Right lobe of liver (tissue), 6 donors: ENCODE results near the gene PXMP4. TPM values are rescaled to one million over a fixed set of nuclear protein-coding genes. Genes with fewer than 3 reads are reported as not detected.

Source experiments
- ATAC-seq, 4 donors: fragments of 200-7000 bp; cut with Tn5 transposase; one replicate each; pipeline ENCODE4 v1.9.1; 2020; ENCODE audit warnings: mild to moderate bottlenecking in 4 of 4, moderate library complexity in 4 of 4
- DNase-seq, 3 donors: peaks; one replicate each; pipeline ENCODE4 v3.0.0-alpha.2; 2020
- H3K27ac ChIP-seq, 3 donors: fragments of 200-600 bp; one replicate each; pipeline ENCODE4 v1.8.0; 2022
- H3K27me3 ChIP-seq, 2 donors: fragments of 200-600 bp; one replicate each; pipeline ENCODE4 v1.8.0; 2022
- H3K36me3 ChIP-seq, 4 donors: fragments of 200-600 bp; sonication (generic) in 1 of 4; one replicate each; pipeline versions ENCODE4 v1.5.1 to v1.8.0; 2017 to 2022; ENCODE audit warnings: control low read depth in 1 of 4
- H3K4me1 ChIP-seq, 4 donors: fragments of 200-600 bp; sonication (generic) in 1 of 4; one replicate each; pipeline versions ENCODE4 v1.5.1 to v1.8.0; 2017 to 2022; ENCODE audit warnings: control low read depth in 1 of 4
- H3K4me3 ChIP-seq, 3 donors: fragments of 200-600 bp; one replicate each; pipeline ENCODE4 v1.8.0; 2022
- H3K9me3 ChIP-seq, 4 donors: fragments of 200-600 bp; sonication (generic) in 1 of 4; one replicate each; pipeline versions ENCODE4 v1.5.1 to v1.8.0; 2017 to 2022; ENCODE audit warnings: control low read depth in 1 of 4
- POLR2A ChIP-seq: fragments of 450-650 bp; IDR thresholded peaks from one replicate; pipeline ENCODE4 v1.6.1; 2017; ENCODE audit warnings: antibody characterized with exemption, mild to moderate bottlenecking
- WGBS: methylation state at CpG from one replicate; pipeline ENCODE4 v1.1.6; 2018; ENCODE audit warnings: low coverage, low lambda C conversion rate; ENCODE audit not compliant: insufficient coverage; ENCODE audit errors: missing lambda C conversion rate; 5-methylcytosine and 5-hydroxymethylcytosine counted together
- intact Hi-C, 2 donors: fragments of 100-400 bp; cut with DNase I; formaldehyde crosslinking; loops; one replicate each; pipeline versions ENCODE4 v1.11.2 to v1.14.1; 2022
- total RNA-seq, 6 experiments: library from RNA; depleted of rRNA in 2 of 6; stranded (reverse); fragments of >200 nt in 2 of 6; fragmentation: NEBNext Ultra II Directional in 3 of 6; extraction: Animal tissue kit (Norgen Biotek cat#: 25700) in 3 of 6; gene quantifications; one replicate each; pipeline versions ENCODE4 v1.1.0 to v1.2.4, GENCODE V29; 2016 to 2023
- TF ChIP-seq, protein P1 (sequence below), 4 donors: fragments of 200-600 bp in 3 of 4; fragments of 450-650 bp in 1 of 4; IDR thresholded peaks; one replicate each; pipeline versions ENCODE4 v1.5.1 to v1.8.0; 2016 to 2022; ENCODE audit warnings: antibody characterized with exemption in 4 of 4, mild to moderate bottlenecking in 2 of 4
- donor health status: DM: no; HTN: yes; CAD: no.
- donor health status: DM: no; HTN: no; CAD: no.
- donor health status: DM: no; HTN: no; CAD: no.
- donor health status: DM: no; HTN: yes; CAD: no.
- donor health status: DM: no; HTN: yes; CAD: no.

Gene PXMP4
- total RNA-seq, 6 experiments from 2014 or later = 5.5 to 17.8 (median 12.9) TPM

DNA sequence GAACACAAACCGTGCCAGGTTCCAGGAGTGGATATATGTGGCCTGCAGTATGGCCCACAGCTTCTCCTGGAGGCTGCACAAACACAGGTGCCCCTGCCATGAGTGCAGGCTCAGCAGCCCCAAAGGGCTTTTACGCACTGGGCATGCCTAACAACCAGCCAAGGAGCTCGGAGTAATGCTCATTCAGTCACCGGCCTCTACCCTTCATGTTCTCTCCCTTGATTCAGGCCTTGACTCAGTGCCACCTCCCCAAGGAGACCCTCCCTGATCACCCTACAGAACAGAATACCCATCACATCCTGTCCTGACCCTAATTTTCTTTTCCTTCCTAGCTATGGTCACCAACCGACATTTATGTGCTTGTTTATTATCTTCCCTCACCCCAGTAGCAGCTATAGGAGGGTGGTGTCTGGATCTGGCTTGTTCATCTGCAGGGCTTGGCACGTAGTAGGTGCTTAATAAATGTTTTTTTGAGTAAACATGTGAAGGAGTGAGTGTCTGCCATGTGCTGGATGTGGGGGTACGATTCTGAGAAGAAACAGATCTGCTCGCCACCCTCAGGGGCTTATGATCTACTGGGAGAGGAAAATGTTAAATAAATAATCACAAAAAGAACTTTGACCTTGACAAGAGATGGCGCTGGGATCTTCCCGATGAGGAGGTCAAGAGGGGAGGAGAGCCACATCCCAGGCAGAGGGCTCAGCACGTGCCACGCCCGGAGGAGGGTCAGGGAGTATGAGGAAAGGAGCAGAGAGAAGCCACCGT, 9.2 kb downstream of the PXMP4 start:
- Histone ChIP-seq H3K9me3 (no peaks in the 10 kb centered on the region), H3K27me3 (no peaks in the 10 kb centered on the region), H3K4me1 (no peaks in the 10 kb centered on the region), H3K4me3 (no peak overlapping the region), H3K36me3 (peaks cover 0 to 37% (median 13%) of the 10 kb centered on the region in 4 donors), H3K27ac (no peak overlapping the region)
- intact Hi-C loops = no loop called here
- ATAC-seq = peak in 3 of 4 donors; percentile 29 to 55 (median 41)
- TF ChIP-seq, protein P1, sequence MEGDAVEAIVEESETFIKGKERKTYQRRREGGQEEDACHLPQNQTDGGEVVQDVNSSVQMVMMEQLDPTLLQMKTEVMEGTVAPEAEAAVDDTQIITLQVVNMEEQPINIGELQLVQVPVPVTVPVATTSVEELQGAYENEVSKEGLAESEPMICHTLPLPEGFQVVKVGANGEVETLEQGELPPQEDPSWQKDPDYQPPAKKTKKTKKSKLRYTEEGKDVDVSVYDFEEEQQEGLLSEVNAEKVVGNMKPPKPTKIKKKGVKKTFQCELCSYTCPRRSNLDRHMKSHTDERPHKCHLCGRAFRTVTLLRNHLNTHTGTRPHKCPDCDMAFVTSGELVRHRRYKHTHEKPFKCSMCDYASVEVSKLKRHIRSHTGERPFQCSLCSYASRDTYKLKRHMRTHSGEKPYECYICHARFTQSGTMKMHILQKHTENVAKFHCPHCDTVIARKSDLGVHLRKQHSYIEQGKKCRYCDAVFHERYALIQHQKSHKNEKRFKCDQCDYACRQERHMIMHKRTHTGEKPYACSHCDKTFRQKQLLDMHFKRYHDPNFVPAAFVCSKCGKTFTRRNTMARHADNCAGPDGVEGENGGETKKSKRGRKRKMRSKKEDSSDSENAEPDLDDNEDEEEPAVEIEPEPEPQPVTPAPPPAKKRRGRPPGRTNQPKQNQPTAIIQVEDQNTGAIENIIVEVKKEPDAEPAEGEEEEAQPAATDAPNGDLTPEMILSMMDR (IDR thresholded peaks at IDR 0.05) = no peak
- TF ChIP-seq POLR2A = no peak
- 45% methylated on average over 12 of the region's 14 CpGs for WGBS
- DNase-seq = no peak

DNA sequence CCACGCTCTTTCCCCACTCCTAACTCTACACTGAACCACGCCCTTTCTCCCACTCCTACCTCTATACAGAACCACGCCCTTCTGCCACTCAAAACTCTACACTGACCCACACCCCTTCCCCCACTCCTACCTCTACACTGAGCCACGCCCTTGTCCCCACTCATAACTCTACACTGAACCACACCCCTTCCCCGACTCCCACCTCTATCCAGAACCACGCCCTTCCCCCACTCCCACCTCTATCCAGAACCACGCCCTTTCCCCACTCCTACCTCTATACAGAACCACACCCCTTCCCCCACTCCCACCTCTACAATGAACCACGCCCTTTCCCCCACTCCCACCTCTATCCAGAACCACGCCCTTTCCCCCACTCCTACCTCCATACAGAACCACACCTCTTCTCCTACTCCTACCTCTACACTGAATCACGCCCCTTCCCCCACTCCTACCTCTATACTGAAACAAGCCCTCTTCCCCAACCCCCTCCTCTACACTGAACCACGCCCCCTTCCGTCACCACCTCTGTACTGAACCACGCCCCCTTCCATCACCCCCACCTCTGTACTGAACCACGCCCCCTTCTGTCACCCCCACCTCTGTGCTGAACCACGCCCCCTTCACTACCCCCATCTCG, 10.1 kb downstream of the PXMP4 start:
- intact Hi-C loops = no loop called here
- H3K36me3 ChIP-seq = peaks cover 0 to 37% (median 13%) of the 10 kb centered on the region in 4 donors
- no peak for DNase-seq
- no peaks in the 10 kb centered on the region for H3K4me1 ChIP-seq
- WGBS = 87% methylated on average over 16 of the region's 16 CpGs
- H3K27me3 ChIP-seq = no peaks in the 10 kb centered on the region
- no peak for ATAC-seq
- H3K27ac ChIP-seq = no peak overlapping the region
- no peak overlapping the region for H3K4me3 ChIP-seq
- no peak for TF ChIP-seq POLR2A
- TF ChIP-seq, protein P1 (IDR thresholded peaks at IDR 0.05) = no peak
- H3K9me3 ChIP-seq = no peaks in the 10 kb centered on the region

DNA sequence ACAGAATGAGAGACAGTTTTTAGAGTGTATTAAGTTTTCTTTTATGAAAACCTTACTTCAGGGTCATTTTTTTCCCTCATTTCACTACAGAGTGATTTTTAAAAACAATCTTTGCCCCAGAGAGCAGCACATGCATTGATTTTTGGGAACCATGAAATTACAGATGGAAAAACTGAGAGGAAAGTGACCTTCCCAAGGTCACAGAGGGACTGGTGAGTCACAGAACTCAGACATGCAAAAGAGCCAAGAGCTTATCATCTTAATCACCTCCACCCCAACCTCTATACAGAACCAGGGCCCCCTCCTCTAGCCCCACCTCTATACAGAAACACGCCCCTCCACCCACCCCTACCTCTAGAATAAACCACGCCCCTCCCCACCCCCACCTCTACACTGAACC, 10.7 kb downstream of the PXMP4 start:
- Histone ChIP-seq H3K4me3 (no peak overlapping the region), H3K9me3 (no peaks in the 10 kb centered on the region), H3K27me3 (no peaks in the 10 kb centered on the region), H3K27ac (no peak overlapping the region), H3K4me1 (no peaks in the 10 kb centered on the region), H3K36me3 (peaks cover 0 to 34% (median 13%) of the 10 kb centered on the region in 4 donors)
- no peak for DNase-seq
- 84% methylated on average over 2 of the region's 2 CpGs for WGBS
- intact Hi-C loops = no loop called here
- TF ChIP-seq POLR2A = no peak
- TF ChIP-seq, protein P1 (IDR thresholded peaks at IDR 0.05) = no peak
- ATAC-seq = peak in 1 of 4 donors; percentile 68

DNA sequence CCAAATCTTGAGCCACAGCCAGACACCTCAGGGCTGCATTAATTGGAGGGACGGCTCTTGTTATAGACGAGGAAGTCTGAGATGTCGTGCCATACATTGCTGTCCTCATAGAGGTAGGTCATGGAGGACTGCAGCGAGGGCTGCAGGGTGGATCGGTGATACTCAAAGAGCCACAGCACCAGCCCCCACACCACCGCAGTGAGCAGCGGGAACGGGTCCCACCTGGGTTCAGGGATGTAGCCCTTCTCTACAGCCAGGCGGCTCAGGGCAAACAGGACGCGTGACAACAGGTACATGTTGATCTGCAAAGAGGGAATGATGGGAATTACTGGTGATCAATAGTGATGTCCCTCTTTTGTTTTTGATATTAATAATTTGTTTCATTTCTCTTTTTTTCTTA, 12.4 kb downstream of the PXMP4 start:
- H3K9me3 ChIP-seq = no peaks in the 10 kb centered on the region
- no peak for DNase-seq
- H3K27ac ChIP-seq = no peak overlapping the region
- TF ChIP-seq POLR2A = no peak
- TF ChIP-seq, protein P1 (IDR thresholded peaks at IDR 0.05) = no peak
- intact Hi-C loops = no loop called here
- peaks cover 0 to 4% (median 1%) of the 10 kb centered on the region in 4 donors for H3K4me1 ChIP-seq
- 86% methylated on average over 8 of the region's 11 CpGs for WGBS
- H3K27me3 ChIP-seq = no peaks in the 10 kb centered on the region
- H3K4me3 ChIP-seq = no peak overlapping the region
- H3K36me3 ChIP-seq = peaks cover 0 to 17% (median 6%) of the 10 kb centered on the region in 4 donors
- no peak for ATAC-seq
